GM23338 (cell line): ENCODE results near the gene SCGB1D2. TPM values are rescaled to one million over a fixed set of nuclear protein-coding genes. Genes with fewer than 3 reads are reported as not detected.

Source experiments
- ATAC-seq: fragments of 200-7000 bp; cut with Tn5 transposase; 3 replicates; pipeline ENCODE4 v1.9.1; 2020
- DNase-seq: peaks from one replicate; pipeline ENCODE4 v3.0.0-alpha.2; 2015; ENCODE audit warnings: low spot score
- H2AFZ ChIP-seq: fragments of 200-600 bp; sonication (generic); 2 replicates; pipeline ENCODE4 v1.8.0; 2016; ENCODE audit warnings: antibody characterized with exemption, mild to moderate bottlenecking, moderate library complexity
- H3F3A ChIP-seq: fragments of 200-600 bp; sonication (generic); replicated peaks from 2 replicates; pipeline ENCODE4 v1.8.0; 2017; ENCODE audit warnings: antibody characterized with exemption, mixed run types, low read depth
- H3K27ac ChIP-seq: fragments of 200-600 bp; sonication (generic); 2 replicates; pipeline ENCODE4 v1.6.1; 2016; ENCODE audit warnings: low read depth
- H3K27me3 ChIP-seq: fragments of 200-600 bp; sonication (generic); 2 replicates; pipeline ENCODE4 v1.8.0; 2016; ENCODE audit warnings: mild to moderate bottlenecking, mixed run types, moderate library complexity; ENCODE audit not compliant: insufficient read depth
- H3K36me3 ChIP-seq: fragments of 200-600 bp; sonication (generic); 2 replicates; pipeline ENCODE4 v1.8.0; 2016; ENCODE audit warnings: mild to moderate bottlenecking; ENCODE audit not compliant: insufficient read depth
- H3K4me1 ChIP-seq: fragments of 200-600 bp; sonication (generic); 2 replicates; pipeline ENCODE4 v1.8.0; 2016; ENCODE audit warnings: mild to moderate bottlenecking, moderate library complexity; ENCODE audit not compliant: insufficient read depth
- H3K4me2 ChIP-seq: fragments of 200-600 bp; sonication (generic); 2 replicates; pipeline ENCODE4 v1.7.1; 2017; ENCODE audit warnings: mixed run types
- H3K4me3 ChIP-seq: fragments of 200-600 bp; sonication (generic); 2 replicates; pipeline ENCODE4 v1.6.1; 2016; ENCODE audit warnings: mixed run types
- H3K79me2 ChIP-seq: fragments of 200-600 bp; sonication (generic); replicated peaks from 2 replicates; pipeline ENCODE4 v1.8.0; 2017; ENCODE audit warnings: mild to moderate bottlenecking; ENCODE audit not compliant: insufficient read depth
- H3K9me2 ChIP-seq: fragments of 200-600 bp; sonication (generic); 2 replicates; pipeline ENCODE4 v1.8.0; 2017; ENCODE audit not compliant: insufficient read depth
- H4K20me1 ChIP-seq: fragments of 200-600 bp; sonication (generic); replicated peaks from 2 replicates; pipeline ENCODE4 v1.8.0; 2017; ENCODE audit warnings: mild to moderate bottlenecking; ENCODE audit not compliant: insufficient read depth
- H3K27ac Mint-ChIP-seq: 2 replicates; pipeline ENCODE4 v1.8.0; 2020; ENCODE audit warnings: inconsistent platforms, mild to moderate bottlenecking, moderate library complexity, mixed read lengths
- H3K27me3 Mint-ChIP-seq: 3 replicates; pipeline ENCODE4 v1.8.0; 2022; ENCODE audit warnings: low read depth, mild to moderate bottlenecking, moderate library complexity, mixed read lengths, inconsistent platforms; ENCODE audit not compliant: insufficient read depth, poor library complexity
- H3K36me3 Mint-ChIP-seq: 3 replicates; pipeline ENCODE4 v1.8.0; 2021; ENCODE audit warnings: low read depth, mild to moderate bottlenecking, inconsistent platforms, moderate library complexity, mixed read lengths
- H3K4me1 Mint-ChIP-seq: 3 replicates; pipeline ENCODE4 v1.8.0; 2020; ENCODE audit warnings: mild to moderate bottlenecking, inconsistent platforms, mixed read lengths
- H3K4me3 Mint-ChIP-seq: 3 replicates; pipeline ENCODE4 v1.8.0; 2021; ENCODE audit warnings: moderate library complexity, mild to moderate bottlenecking, inconsistent platforms, mixed read lengths
- H3K9me3 Mint-ChIP-seq: 3 replicates; pipeline ENCODE4 v1.8.0; 2020; ENCODE audit warnings: moderate library complexity, mild to moderate bottlenecking, inconsistent platforms, mixed read lengths
- CREB1 ChIP-seq: fragments of 250-450 bp; sonication (Bioruptor Pico); IDR thresholded peaks from 2 replicates; pipeline ENCODE4 v1.5.0; 2020; ENCODE audit warnings: low read depth, mild to moderate bottlenecking, moderate library complexity
- JUNB ChIP-seq: IDR thresholded peaks from one replicate; pipeline ENCODE4 v1.6.1; 2016; ENCODE audit warnings: antibody characterized with exemption; ENCODE audit not compliant: unreplicated experiment
- NANOG ChIP-seq: IDR thresholded peaks from 2 replicates; pipeline ENCODE4 v1.6.1; 2016; ENCODE audit warnings: antibody characterized with exemption, borderline replicate concordance
- STAT1 ChIP-seq: IDR thresholded peaks from one replicate; pipeline ENCODE4 v1.6.1; 2016; ENCODE audit warnings: antibody characterized with exemption; ENCODE audit not compliant: unreplicated experiment
- polyA plus RNA-seq: library from polyadenylated mRNA; unstranded; fragments of >200 nt; fragmentation: Nextera tagmentation; extraction: Ambion mirVana; gene quantifications from 2 replicates; pipeline ENCODE4 v1.2.1, GENCODE V29; 2016
- total RNA-seq: library from RNA; depleted of rRNA; stranded (reverse); fragments of >200 nt; shearing (Covaris generic); gene quantifications from 2 replicates; pipeline ENCODE4 v1.2.3, GENCODE V29; 2014
- TF ChIP-seq, protein P1 (sequence below): fragments of 250-450 bp; sonication (Bioruptor Pico); IDR thresholded peaks from 2 replicates; pipeline ENCODE4 v1.5.0; 2020; ENCODE audit warnings: mild to moderate bottlenecking, moderate library complexity
- TF ChIP-seq, protein P2 (sequence below): IDR thresholded peaks from 2 replicates; pipeline ENCODE4 v1.6.1; 2016; ENCODE audit warnings: antibody characterized with exemption

Gene SCGB1D2
- total and polyA plus RNA-seq, 2 experiments from 2014 or later, result not detected

DNA sequence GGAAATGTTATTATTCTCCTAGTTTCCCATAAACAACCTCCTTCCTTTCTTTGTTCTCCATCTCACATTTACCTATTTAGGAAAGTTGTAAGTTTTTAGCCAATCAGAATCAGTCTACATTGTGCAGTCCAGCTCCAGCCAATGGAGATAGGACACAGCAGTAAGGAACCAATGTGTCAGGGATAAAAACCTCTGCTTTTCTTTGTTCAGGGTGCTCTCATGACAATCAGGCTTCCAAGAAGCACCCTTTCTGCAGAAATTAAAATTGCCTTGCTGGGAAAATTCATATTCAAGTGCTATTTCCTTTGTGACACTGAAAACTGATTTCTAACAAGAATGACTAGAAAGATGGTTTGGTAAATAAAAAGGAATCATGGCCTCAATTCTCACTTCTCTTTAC is 18.9 kb upstream of the SCGB1D2 start (continued):
- TF ChIP-seq, protein P1, sequence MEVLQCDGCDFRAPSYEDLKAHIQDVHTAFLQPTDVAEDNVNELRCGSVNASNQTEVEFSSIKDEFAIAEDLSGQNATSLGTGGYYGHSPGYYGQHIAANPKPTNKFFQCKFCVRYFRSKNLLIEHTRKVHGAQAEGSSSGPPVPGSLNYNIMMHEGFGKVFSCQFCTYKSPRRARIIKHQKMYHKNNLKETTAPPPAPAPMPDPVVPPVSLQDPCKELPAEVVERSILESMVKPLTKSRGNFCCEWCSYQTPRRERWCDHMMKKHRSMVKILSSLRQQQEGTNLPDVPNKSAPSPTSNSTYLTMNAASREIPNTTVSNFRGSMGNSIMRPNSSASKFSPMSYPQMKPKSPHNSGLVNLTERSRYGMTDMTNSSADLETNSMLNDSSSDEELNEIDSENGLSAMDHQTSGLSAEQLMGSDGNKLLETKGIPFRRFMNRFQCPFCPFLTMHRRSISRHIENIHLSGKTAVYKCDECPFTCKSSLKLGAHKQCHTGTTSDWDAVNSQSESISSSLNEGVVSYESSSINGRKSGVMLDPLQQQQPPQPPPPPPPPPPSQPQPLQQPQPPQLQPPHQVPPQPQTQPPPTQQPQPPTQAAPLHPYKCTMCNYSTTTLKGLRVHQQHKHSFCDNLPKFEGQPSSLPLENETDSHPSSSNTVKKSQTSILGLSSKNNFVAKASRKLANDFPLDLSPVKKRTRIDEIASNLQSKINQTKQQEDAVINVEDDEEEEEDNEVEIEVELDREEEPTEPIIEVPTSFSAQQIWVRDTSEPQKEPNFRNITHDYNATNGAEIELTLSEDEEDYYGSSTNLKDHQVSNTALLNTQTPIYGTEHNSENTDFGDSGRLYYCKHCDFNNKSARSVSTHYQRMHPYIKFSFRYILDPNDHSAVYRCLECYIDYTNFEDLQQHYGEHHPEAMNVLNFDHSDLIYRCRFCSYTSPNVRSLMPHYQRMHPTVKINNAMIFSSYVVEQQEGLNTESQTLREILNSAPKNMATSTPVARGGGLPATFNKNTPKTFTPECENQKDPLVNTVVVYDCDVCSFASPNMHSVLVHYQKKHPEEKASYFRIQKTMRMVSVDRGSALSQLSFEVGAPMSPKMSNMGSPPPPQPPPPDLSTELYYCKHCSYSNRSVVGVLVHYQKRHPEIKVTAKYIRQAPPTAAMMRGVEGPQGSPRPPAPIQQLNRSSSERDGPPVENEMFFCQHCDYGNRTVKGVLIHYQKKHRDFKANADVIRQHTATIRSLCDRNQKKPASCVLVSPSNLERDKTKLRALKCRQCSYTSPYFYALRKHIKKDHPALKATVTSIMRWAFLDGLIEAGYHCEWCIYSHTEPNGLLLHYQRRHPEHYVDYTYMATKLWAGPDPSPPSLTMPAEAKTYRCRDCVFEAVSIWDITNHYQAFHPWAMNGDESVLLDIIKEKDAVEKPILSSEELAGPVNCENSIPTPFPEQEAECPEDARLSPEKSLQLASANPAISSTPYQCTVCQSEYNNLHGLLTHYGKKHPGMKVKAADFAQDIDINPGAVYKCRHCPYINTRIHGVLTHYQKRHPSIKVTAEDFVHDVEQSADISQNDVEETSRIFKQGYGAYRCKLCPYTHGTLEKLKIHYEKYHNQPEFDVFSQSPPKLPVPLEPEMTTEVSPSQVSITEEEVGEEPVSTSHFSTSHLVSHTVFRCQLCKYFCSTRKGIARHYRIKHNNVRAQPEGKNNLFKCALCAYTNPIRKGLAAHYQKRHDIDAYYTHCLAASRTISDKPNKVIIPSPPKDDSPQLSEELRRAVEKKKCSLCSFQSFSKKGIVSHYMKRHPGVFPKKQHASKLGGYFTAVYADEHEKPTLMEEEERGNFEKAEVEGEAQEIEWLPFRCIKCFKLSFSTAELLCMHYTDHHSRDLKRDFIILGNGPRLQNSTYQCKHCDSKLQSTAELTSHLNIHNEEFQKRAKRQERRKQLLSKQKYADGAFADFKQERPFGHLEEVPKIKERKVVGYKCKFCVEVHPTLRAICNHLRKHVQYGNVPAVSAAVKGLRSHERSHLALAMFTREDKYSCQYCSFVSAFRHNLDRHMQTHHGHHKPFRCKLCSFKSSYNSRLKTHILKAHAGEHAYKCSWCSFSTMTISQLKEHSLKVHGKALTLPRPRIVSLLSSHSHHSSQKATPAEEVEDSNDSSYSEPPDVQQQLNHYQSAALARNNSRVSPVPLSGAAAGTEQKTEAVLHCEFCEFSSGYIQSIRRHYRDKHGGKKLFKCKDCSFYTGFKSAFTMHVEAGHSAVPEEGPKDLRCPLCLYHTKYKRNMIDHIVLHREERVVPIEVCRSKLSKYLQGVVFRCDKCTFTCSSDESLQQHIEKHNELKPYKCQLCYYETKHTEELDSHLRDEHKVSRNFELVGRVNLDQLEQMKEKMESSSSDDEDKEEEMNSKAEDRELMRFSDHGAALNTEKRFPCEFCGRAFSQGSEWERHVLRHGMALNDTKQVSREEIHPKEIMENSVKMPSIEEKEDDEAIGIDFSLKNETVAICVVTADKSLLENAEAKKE (CRISPR knock-in tag), result no peak

DNA sequence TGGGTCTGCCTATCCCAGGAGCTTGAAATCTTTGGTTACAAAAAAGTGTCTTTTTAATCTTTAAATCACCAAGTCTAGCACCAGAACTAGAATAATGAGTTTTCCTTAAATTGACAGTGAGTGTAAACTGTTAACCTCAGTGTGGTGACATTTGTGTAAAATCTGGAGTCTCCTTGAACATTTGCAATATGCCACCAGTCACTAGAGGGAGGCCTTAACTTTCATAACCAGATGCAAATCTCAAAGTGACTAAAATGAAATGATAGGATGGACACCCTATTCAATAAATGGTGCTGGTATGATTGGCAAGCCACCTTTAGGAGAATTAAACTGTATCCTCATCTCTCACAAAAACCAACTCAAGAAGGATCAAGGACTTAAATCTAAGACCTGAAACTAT is 8.3 kb upstream of the SCGB1D2 start:
- no peaks in the 10 kb centered on the region for H3K36me3 Mint-ChIP-seq
- Histone ChIP-seq H3F3A (no peaks in the 10 kb centered on the region), H4K20me1 (no peaks in the 10 kb centered on the region), H3K36me3 (no peaks in the 10 kb centered on the region), H2AFZ (no peak overlapping the region), H3K27me3 (no peaks in the 10 kb centered on the region), H3K9me2 (no peaks in the 10 kb centered on the region), H3K79me2 (no peaks in the 10 kb centered on the region), H3K4me2 (no peak overlapping the region), H3K4me3 (no peak overlapping the region), H3K4me1 (no peaks in the 10 kb centered on the region), H3K27ac (no peak overlapping the region)
- no peak overlapping the region for H3K27ac Mint-ChIP-seq
- H3K4me3 Mint-ChIP-seq, result no peak overlapping the region
- no peaks in the 10 kb centered on the region; the same call in 2 of the 3 replicates for H3K4me1 Mint-ChIP-seq
- H3K27me3 Mint-ChIP-seq, result peaks cover 1% of the 10 kb centered on the region
- peaks cover 3% of the 10 kb centered on the region; the same call in 1 of the 3 replicates for H3K9me3 Mint-ChIP-seq
- no peak for DNase-seq
- no peak for ATAC-seq
- TF ChIP-seq JUNB, result no peak
- TF ChIP-seq NANOG, result no peak
- TF ChIP-seq STAT1, result no peak
- no peak for TF ChIP-seq CREB1
- TF ChIP-seq, protein P1 (CRISPR knock-in tag), result no peak
- TF ChIP-seq, protein P2, sequence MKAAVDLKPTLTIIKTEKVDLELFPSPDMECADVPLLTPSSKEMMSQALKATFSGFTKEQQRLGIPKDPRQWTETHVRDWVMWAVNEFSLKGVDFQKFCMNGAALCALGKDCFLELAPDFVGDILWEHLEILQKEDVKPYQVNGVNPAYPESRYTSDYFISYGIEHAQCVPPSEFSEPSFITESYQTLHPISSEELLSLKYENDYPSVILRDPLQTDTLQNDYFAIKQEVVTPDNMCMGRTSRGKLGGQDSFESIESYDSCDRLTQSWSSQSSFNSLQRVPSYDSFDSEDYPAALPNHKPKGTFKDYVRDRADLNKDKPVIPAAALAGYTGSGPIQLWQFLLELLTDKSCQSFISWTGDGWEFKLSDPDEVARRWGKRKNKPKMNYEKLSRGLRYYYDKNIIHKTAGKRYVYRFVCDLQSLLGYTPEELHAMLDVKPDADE, result no peak
